HepG2 (cell line): ENCODE measurements around the gene FCAMR. TPM values are rescaled to one million over a fixed set of nuclear protein-coding genes. Genes with fewer than 3 reads are reported as not detected.
A peak's percentile ranks its signal among the peaks of the same experiment; 100 is the strongest.

Experiments used
- CBX5 ChIP-seq: sonication (generic); formaldehyde crosslinking; IDR thresholded peaks from 2 replicates; pipeline ENCODE4 v1.4.0; 2020; ENCODE audit warnings: missing genetic modification reagents, borderline replicate concordance
- CENPBD1 ChIP-seq: sonication (generic); formaldehyde crosslinking; IDR thresholded peaks from 2 replicates; pipeline ENCODE4 v1.8.0; 2022; ENCODE audit warnings: missing genetic modification reagents, low read depth, mild to moderate bottlenecking, borderline replicate concordance
- CTCF ChIP-seq: sonication (generic); formaldehyde crosslinking; IDR thresholded peaks from 2 replicates; pipeline ENCODE4 v1.5.0; 2020; ENCODE audit warnings: mild to moderate bottlenecking, missing genetic modification reagents, moderate library complexity
- FOXC1 ChIP-seq: sonication (generic); formaldehyde crosslinking; IDR thresholded peaks from 2 replicates; pipeline ENCODE4 v1.8.0; 2022; ENCODE audit warnings: mild to moderate bottlenecking, missing genetic modification reagents, borderline replicate concordance
- FOXM1 ChIP-seq: sonication (generic); formaldehyde crosslinking; IDR thresholded peaks from 2 replicates; pipeline ENCODE4 v1.5.0; 2020; ENCODE audit warnings: missing genetic modification reagents
- GATAD1 ChIP-seq: IDR thresholded peaks from 2 replicates; pipeline ENCODE4 v1.6.1; 2016; ENCODE audit warnings: missing genetic modification reagents, missing compliant biosample characterization
- KDM5A ChIP-seq: fragments of 200-600 bp; sonication (generic); IDR thresholded peaks from 2 replicates; pipeline ENCODE4 v1.7.0; 2018; ENCODE audit warnings: antibody characterized with exemption, mild to moderate bottlenecking, low read length, borderline replicate concordance
- MIER2 ChIP-seq: IDR thresholded peaks from 2 replicates; pipeline ENCODE4 v1.6.1; 2016; ENCODE audit warnings: missing biosample characterization, missing genetic modification reagents
- MLLT10 ChIP-seq: sonication (generic); formaldehyde crosslinking; IDR thresholded peaks from 2 replicates; pipeline ENCODE4 v1.4.0; 2020; ENCODE audit warnings: missing genetic modification reagents
- REPIN1 ChIP-seq: sonication (generic); formaldehyde crosslinking; IDR thresholded peaks from 2 replicates; pipeline ENCODE4 v1.8.0; 2022; ENCODE audit warnings: missing genetic modification reagents, low read depth, mild to moderate bottlenecking, borderline replicate concordance
- RXRB ChIP-seq: IDR thresholded peaks from 2 replicates; pipeline ENCODE4 v1.6.1; 2016; ENCODE audit warnings: borderline replicate concordance, missing genetic modification reagents, missing compliant biosample characterization
- TEAD3 ChIP-seq: optimal IDR thresholded peaks from 2 replicates; pipeline ENCODE3; 2016; ENCODE audit warnings: borderline replicate concordance
- XRCC5 ChIP-seq: fragments of 200-400 bp; formaldehyde crosslinking; optimal IDR thresholded peaks from 2 replicates; pipeline ENCODE3; 2017; ENCODE audit warnings: mild to moderate bottlenecking, low read length
- ZFP36L1 ChIP-seq: sonication (generic); formaldehyde crosslinking; IDR thresholded peaks from 2 replicates; pipeline ENCODE4 v1.8.0; 2022; ENCODE audit warnings: mild to moderate bottlenecking, missing genetic modification reagents, moderate library complexity
- ZFP62 ChIP-seq: sonication (generic); formaldehyde crosslinking; IDR thresholded peaks from 2 replicates; pipeline ENCODE4 v1.4.0; 2020; ENCODE audit warnings: missing genetic modification reagents
- ZMAT3 ChIP-seq: sonication (generic); formaldehyde crosslinking; conservative IDR thresholded peaks from 2 replicates; pipeline ENCODE4 v1.7.0; 2021; ENCODE audit warnings: missing genetic modification reagents
- ZNF260 ChIP-seq: sonication (generic); formaldehyde crosslinking; IDR thresholded peaks from 2 replicates; pipeline ENCODE4 v1.4.0; 2020; ENCODE audit warnings: missing genetic modification reagents, low read depth, mild to moderate bottlenecking, borderline replicate concordance
- ZNF607 ChIP-seq: sonication (generic); formaldehyde crosslinking; IDR thresholded peaks from 2 replicates; pipeline ENCODE4 v1.5.1; 2020; ENCODE audit warnings: missing genetic modification reagents, mild to moderate bottlenecking, borderline replicate concordance
- polyA plus RNA-seq, 8 experiments: library from polyadenylated mRNA; depleted of rRNA in 3 of 8; stranded (reverse) in 7 of 8; unstranded in 1 of 8; fragments of >200 nt; fragmentation: Illumina TruSeq in 4 of 8; extraction: Trizol in 4 of 8; gene quantifications; 2 replicates each; pipeline versions ENCODE4 v1.2.1 to v1.2.3, GENCODE V29; 2011 to 2016; ENCODE audit warnings: low read depth in 4 of 8, missing spikeins in 1 of 8, mixed read lengths in 1 of 8; ENCODE audit not compliant: insufficient read depth in 1 of 8
- total RNA-seq, 5 experiments: library from RNA; depleted of rRNA; stranded (reverse); fragments of >200 nt; fragmentation: Illumina TruSeq; extraction: Trizol; gene quantifications; 2 replicates each; pipeline ENCODE4 v1.2.3, GENCODE V29; 2016; ENCODE audit warnings: low read depth in 1 of 5
- TF ChIP-seq, protein P1 (sequence below): sonication (generic); IDR thresholded peaks from 2 replicates; pipeline ENCODE4 v1.6.1; 2016; ENCODE audit warnings: low read depth, borderline replicate concordance
- TF ChIP-seq, protein P2 (sequence below): sonication (generic); formaldehyde crosslinking; IDR thresholded peaks from 2 replicates; pipeline ENCODE4 v1.5.0; 2020; ENCODE audit warnings: missing genetic modification reagents, mild to moderate bottlenecking, borderline replicate concordance

Gene FCAMR
- total and polyA plus RNA-seq, 2 of the 13 experiments (the other 11 are each of a cell fraction or from before 2014, with no cell fraction given) = not detected

DNA sequence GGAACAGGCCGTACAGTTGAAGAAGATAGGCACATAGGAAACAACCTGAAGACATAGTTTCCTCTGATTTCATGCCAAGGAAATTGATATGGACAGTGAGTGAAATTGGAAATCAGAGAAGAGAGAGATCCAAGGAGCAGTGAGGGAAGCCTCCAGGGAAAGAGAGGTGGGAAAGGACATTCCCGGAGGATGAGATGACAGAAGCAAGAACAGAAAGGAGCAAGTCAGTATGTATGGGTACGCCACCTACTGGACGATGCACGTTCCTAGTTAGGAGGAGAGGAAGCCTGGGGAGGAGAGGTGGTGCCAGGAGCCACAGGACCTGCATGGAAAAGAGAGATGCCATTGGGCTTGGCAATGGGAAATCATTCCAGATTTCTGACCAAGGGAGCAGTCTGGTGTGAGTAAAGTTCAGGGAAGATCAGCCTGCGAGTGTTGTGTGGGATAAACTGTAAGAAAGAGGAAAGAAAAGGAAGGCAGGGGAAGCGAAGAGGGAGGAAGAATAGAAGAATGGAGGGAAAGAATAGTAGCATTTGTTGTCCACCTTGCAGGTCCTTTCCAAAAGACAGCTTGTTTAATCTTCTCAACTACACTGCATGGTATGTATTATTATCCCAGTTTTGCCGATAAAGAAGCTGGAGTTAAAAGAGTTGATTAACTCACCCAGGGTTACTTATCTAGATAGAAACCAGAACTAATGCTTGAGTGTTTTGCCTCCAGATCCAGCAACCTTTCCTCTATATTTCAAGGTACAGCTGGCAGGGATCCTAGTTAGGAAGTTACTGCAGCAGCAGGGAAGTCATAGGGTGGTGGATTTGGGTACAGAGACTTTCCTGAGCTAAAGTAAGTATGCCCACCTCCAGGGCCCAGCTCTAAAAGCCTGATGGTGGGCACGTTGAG is 34.9 kb upstream of the FCAMR start (continued):
- 0 out of 2 replicates have a peak, but pooled peaks have one; percentile 24 for TF ChIP-seq REPIN1 (CRISPR knock-in tag)
- 0 out of 2 replicates have a peak, but pooled peaks have one; percentile 10 for TF ChIP-seq GATAD1
- no peak for TF ChIP-seq ZNF607 (CRISPR knock-in tag)
- no peak for TF ChIP-seq MIER2 (CRISPR knock-in tag)
- TF ChIP-seq MLLT10 (CRISPR knock-in tag) = no peak
- TF ChIP-seq TEAD3 (CRISPR knock-in tag) = peak; percentile 74
- no peak for TF ChIP-seq FOXC1 (CRISPR knock-in tag)
- no peak for TF ChIP-seq ZFP36L1 (CRISPR knock-in tag)
- no peak for TF ChIP-seq FOXM1 (CRISPR knock-in tag)
- TF ChIP-seq, protein P1, sequence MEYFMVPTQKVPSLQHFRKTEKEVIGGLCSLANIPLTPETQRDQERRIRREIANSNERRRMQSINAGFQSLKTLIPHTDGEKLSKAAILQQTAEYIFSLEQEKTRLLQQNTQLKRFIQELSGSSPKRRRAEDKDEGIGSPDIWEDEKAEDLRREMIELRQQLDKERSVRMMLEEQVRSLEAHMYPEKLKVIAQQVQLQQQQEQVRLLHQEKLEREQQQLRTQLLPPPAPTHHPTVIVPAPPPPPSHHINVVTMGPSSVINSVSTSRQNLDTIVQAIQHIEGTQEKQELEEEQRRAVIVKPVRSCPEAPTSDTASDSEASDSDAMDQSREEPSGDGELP = no peak
- TF ChIP-seq CENPBD1 = no peak
- TF ChIP-seq CTCF (CRISPR knock-in tag) = peak; percentile 82
- no peak for TF ChIP-seq ZMAT3 (CRISPR knock-in tag)
- peak; percentile 46 for TF ChIP-seq XRCC5
- TF ChIP-seq CBX5 (CRISPR knock-in tag) = no peak
- TF ChIP-seq ZFP62 (CRISPR knock-in tag) = no peak
- no peak for TF ChIP-seq KDM5A
- no peak for TF ChIP-seq RXRB (CRISPR knock-in tag)
- TF ChIP-seq, protein P2, sequence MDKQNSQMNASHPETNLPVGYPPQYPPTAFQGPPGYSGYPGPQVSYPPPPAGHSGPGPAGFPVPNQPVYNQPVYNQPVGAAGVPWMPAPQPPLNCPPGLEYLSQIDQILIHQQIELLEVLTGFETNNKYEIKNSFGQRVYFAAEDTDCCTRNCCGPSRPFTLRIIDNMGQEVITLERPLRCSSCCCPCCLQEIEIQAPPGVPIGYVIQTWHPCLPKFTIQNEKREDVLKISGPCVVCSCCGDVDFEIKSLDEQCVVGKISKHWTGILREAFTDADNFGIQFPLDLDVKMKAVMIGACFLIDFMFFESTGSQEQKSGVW (CRISPR knock-in tag) = no peak
- TF ChIP-seq ZNF260 = no peak
